ENCODE measurements around the gene MTFP1.
"Not testable (repeated sequence)": the region's sequence is repeated elsewhere in the genome, so short reads cannot be mapped to it uniquely, and the experiment has no call there.

MTFP1 gene

GRCh38 chr22:30445438-30446145 lies 20.0 kb downstream of the MTFP1 start:
- DNase-seq (ENCODE audit: low read depth), result no peak
- H3K4me3 ChIP-seq (ENCODE audit: low read length), result no peak overlapping the region
- TF ChIP-seq CTCF (conservative IDR thresholded peaks at IDR 0.05; ENCODE audit: low read depth, low read length), result no peak

- no peak for TF ChIP-seq CTCF (conservative IDR thresholded peaks at IDR 0.05; ENCODE audit: low read depth, low read length)
- DNase-seq (ENCODE audit: low read depth), result no peak
Measured at GRCh38 chr22:30447656-30448055, 22.1 kb downstream of the MTFP1 start.

GRCh38 chr22:30451488-30451887 lies 25.9 kb downstream of the MTFP1 start:
- H3K4me3 ChIP-seq (ENCODE audit: low read length); DNase-seq (ENCODE audit: low read depth): not testable (repeated sequence)

More at GRCh38 chr22:30447656-30448055, 22.1 kb downstream of the MTFP1 start:
- H3K4me3 ChIP-seq (ENCODE audit: low read length), result no peak overlapping the region

GRCh38 chr22:30452861-30453260 lies 27.3 kb downstream of the MTFP1 start:
- no peak overlapping the region for H3K4me3 ChIP-seq (ENCODE audit: low read length)
- TF ChIP-seq CTCF (conservative IDR thresholded peaks at IDR 0.05; ENCODE audit: low read depth, low read length), result no peak
- no peak for DNase-seq (ENCODE audit: low read depth)

GRCh38 chr22:30453731-30454510 lies 28.4 kb downstream of the MTFP1 start:
- DNase-seq (ENCODE audit: low read depth), result no peak
- TF ChIP-seq CTCF (conservative IDR thresholded peaks at IDR 0.05; ENCODE audit: low read depth, low read length), result no peak

GRCh38 chr22:30455075-30455840 lies 29.7 kb downstream of the MTFP1 start:
- H3K4me3 ChIP-seq (ENCODE audit: low read length), result no peak overlapping the region
- TF ChIP-seq CTCF (conservative IDR thresholded peaks at IDR 0.05; ENCODE audit: low read depth, low read length), result no peak
- DNase-seq (ENCODE audit: low read depth), result no peak

More at GRCh38 chr22:30453731-30454510, 28.4 kb downstream of the MTFP1 start:
- H3K4me3 ChIP-seq (ENCODE audit: low read length), result no peak overlapping the region

- no peak overlapping the region for H3K4me3 ChIP-seq (ENCODE audit: low read length)
- no peak for DNase-seq (ENCODE audit: low read depth)
- no peak for TF ChIP-seq CTCF (conservative IDR thresholded peaks at IDR 0.05; ENCODE audit: low read depth, low read length)
Measured at GRCh38 chr22:30457981-30458380, 32.4 kb downstream of the MTFP1 start.

Measured in retinal pigment epithelial cell (primary cell).